ENCODE data around the gene GRB2.

GRCh38 chr17:75348386-75349012 lies 57.0 kb downstream of the GRB2 start:
- TF ChIP-seq CTCF (IDR thresholded peaks at IDR 0.05; ENCODE audit: control extremely low read depth in 1 of 3, insufficient read depth in 1 of 3, low read depth in 1 of 3, low read length in 3 of 3) = no peak
- TF ChIP-seq SIN3A (conservative IDR thresholded peaks at IDR 0.05 in 1 of 2, IDR thresholded peaks at IDR 0.05 in 1 of 2; ENCODE audit: low read depth in 1 of 2, low read length in 2 of 2) = no peak
- no peak for TF ChIP-seq YY1 (IDR thresholded peaks at IDR 0.05; ENCODE audit: low read depth, low read length)

Measured in H1 (cell line).